ENCODE results near the gene SUGCT.

Gene SUGCT

DNA sequence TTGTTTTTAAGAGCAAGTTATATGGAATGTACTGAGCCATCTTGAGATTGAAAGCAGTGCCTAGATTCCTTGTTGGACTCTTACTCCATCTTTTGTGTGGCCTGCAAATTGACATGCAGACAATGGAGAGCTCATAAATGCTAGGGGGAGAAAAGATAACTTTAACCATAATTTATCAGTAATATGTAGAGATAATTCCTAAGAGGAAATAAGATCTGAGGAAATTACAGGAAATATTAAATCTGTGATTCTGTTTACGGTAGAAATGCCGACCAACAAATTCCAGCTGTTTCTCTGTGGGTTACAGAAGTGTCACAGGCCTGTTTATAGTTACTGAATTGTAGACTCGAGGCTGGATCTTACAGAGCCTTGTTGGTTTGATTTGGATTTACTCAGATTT lies 348.0 kb downstream of the SUGCT start:
- no peak overlapping the region for H3K27ac ChIP-seq
- TF ChIP-seq, protein P1, sequence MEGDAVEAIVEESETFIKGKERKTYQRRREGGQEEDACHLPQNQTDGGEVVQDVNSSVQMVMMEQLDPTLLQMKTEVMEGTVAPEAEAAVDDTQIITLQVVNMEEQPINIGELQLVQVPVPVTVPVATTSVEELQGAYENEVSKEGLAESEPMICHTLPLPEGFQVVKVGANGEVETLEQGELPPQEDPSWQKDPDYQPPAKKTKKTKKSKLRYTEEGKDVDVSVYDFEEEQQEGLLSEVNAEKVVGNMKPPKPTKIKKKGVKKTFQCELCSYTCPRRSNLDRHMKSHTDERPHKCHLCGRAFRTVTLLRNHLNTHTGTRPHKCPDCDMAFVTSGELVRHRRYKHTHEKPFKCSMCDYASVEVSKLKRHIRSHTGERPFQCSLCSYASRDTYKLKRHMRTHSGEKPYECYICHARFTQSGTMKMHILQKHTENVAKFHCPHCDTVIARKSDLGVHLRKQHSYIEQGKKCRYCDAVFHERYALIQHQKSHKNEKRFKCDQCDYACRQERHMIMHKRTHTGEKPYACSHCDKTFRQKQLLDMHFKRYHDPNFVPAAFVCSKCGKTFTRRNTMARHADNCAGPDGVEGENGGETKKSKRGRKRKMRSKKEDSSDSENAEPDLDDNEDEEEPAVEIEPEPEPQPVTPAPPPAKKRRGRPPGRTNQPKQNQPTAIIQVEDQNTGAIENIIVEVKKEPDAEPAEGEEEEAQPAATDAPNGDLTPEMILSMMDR (conservative IDR thresholded peaks at IDR 0.05) = no peak

- TF ChIP-seq, protein P1 (conservative IDR thresholded peaks at IDR 0.05) = peak; percentile 37
- no peak overlapping the region for H3K27ac ChIP-seq
These were observed 348.8 kb downstream of the SUGCT start for GRCh38 chr7:40483630-40484029.

GRCh38 chr7:40489844-40490602 lies 355.2 kb downstream of the SUGCT start:
- TF ChIP-seq, protein P1 (conservative IDR thresholded peaks at IDR 0.05) = no peak

GRCh38 chr7:40490603-40490924 lies 355.8 kb downstream of the SUGCT start:
- no peak overlapping the region for H3K27ac ChIP-seq
- TF ChIP-seq, protein P1 (conservative IDR thresholded peaks at IDR 0.05) = no peak

More at GRCh38 chr7:40489844-40490602, 355.2 kb downstream of the SUGCT start:
- H3K27ac ChIP-seq = no peak overlapping the region

DNA sequence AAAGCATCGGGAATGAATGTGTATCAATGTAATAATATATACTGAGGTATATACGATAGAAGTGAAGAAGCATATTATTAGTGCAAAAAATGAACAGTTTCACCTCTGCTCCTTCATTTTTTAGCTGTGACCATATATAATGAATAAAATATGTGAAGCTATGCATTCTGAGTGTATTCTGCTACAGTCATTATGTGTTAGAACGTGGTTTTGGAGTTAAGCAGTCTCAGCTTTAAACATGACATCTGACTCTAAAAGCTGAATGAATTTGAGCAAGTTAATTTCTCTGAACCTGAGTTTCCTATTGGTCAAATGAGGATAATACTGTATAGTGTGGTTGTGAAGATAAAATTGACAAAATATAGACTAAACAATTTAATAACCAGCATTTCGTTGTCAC lies 358.1 kb downstream of the SUGCT start:
- TF ChIP-seq, protein P1 (conservative IDR thresholded peaks at IDR 0.05) = no peak
- no peak overlapping the region for H3K27ac ChIP-seq

DNA sequence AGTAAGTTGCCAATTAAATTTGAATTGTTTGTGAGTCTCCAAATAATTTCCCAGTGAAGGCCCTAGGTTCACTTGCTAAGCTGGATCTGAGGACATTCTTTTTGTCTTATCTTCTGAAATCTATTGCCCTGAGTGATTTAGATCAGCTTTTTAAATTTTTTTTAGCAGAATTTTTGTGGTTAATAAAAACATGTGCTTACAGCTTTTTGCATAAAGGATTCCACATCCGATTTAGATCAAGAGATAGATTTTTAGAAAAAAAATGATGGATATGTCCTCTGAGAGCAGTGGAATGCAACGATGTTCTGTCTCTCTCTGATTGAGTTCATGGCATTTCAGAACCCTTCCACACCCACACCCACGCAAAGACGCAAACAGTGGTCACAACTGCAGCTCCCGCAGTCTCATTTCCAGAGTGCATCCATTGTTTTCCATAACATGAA lies 358.8 kb downstream of the SUGCT start:
- TF ChIP-seq, protein P1 (conservative IDR thresholded peaks at IDR 0.05) = no peak
- H3K27ac ChIP-seq = no peak overlapping the region

DNA sequence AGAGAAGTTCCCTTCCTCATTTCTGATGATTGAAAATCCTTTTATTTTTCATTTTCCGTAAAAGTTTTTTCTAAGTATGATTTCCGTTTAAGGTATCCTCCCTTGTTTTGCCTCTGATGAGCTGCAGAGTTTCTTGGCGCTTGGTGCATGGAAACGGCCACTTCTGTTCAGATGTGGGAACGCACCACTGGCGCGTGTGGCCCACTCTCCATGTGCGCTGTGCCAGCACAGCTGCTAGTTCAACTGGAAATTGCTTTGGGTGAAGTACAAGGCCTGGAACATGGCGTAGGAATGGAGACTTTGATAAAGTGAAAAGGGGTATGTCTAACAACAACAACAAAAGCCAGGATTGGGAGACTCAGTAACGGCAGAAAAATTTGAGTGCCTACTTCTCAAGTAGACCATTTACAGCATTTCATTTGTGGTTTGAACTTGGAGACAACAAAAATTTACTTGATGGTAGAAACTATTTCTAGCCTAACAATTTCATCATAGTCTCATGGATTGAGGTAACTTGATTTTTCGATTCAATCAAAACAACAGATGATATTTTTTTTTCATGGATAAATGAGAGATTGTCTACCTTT lies 364.2 kb downstream of the SUGCT start:
- TF ChIP-seq, protein P1 (conservative IDR thresholded peaks at IDR 0.05) = no peak
- H3K27ac ChIP-seq = no peak overlapping the region
